Mesenteric fat pad (tissue), 1 donor: ENCODE results near the gene RAB4B. TPM values are rescaled to one million over a fixed set of nuclear protein-coding genes. Genes with fewer than 3 reads are reported as not detected.
"Not testable (repeated sequence)": the region's sequence is repeated elsewhere in the genome, so short reads cannot be mapped to it uniquely, and the experiment has no call there.

ENCODE experiments used
- DNase-seq: peaks from one replicate; pipeline ENCODE4 v3.0.0-alpha.2; 2020; ENCODE audit warnings: low spot score
- total RNA-seq: library from RNA; stranded (reverse); fragmentation: NEBNext Ultra II Directional; extraction: Animal tissue kit (Norgen Biotek cat#: 25700); gene quantifications from one replicate; pipeline ENCODE4 v1.2.1, GENCODE V29; 2021
- donor health status: DM: yes; HTN: yes; CAD: no.

The RAB4B gene
- total RNA-seq, 1 donor from 2014 or later, result 26.9 TPM

DNA sequence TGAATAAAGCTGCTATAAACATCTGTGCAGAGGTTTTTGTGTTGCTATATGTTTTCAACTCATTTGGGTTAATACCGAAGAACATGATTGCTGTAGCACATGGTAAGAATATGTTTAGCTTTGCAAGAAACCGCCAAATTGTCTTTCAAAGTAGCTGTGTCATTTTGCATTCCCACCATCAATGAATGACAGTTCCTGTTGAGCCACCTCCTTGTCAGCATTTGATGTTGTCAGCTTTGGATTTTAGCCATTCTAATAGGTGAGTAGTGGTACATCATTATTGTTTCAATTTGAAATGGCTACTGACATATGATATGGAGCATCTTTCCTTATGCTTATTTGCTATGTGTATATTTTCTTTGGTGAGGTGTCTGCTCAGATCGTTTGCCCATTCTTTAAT lies 64.0 kb downstream of the RAB4B start:
- not testable (repeated sequence) for DNase-seq

GRCh38 chr19:40842997-40843652 lies 65.1 kb downstream of the RAB4B start:
- not testable (repeated sequence) for DNase-seq

DNA sequence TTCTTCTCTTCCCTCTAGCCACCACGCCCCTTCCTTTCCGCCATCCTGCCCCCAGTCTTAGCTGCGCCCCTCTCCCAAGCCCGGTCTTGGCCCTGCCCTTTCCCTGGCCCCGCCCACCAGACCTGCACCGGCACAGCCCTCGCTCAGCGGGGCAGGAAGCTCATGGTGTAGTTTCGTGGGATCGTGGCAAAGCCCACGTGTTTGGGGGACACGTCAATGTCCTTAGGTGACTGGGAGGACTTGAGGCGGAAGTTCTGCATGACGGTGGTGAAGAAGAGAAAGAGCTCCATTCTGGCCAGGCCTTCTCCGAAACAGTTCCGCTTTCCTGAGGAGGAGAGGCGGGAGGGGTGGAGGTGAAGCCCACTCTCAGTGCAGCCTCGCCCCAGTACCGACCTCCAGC lies 65.6 kb downstream of the RAB4B start:
- DNase-seq, result not testable (repeated sequence)

Other genes with a start within 250 kb of the RAB4B start
- gene SHKBP1, start 201.4 kb upstream of the RAB4B start, total RNA-seq, result 54.3 TPM
- gene LTBP4, start 176.9 kb upstream of the RAB4B start, total RNA-seq, result 217 TPM
- gene NUMBL, start 87.6 kb upstream of the RAB4B start, total RNA-seq, result 63.8 TPM
- gene COQ8B, start 61.4 kb upstream of the RAB4B start, total RNA-seq, result 16.8 TPM
- 53.1 TPM for gene ITPKC, start 61.1 kb upstream of the RAB4B start, total RNA-seq
- 5.6 TPM for gene ACTMAP, start 27.8 kb upstream of the RAB4B start, total RNA-seq
- 41.3 TPM for gene SNRPA, start 27.0 kb upstream of the RAB4B start, total RNA-seq
- gene MIA, start 2.7 kb upstream of the RAB4B start, total RNA-seq, result not detected
- gene EGLN2, start 20.9 kb downstream of the RAB4B start, total RNA-seq, result 113 TPM
- gene CYP2A6, start 72.2 kb downstream of the RAB4B start, total RNA-seq, result 0.48 TPM
- not detected for gene CYP2A7, start 104.0 kb downstream of the RAB4B start, total RNA-seq
- gene CYP2B6, start 213.0 kb downstream of the RAB4B start, total RNA-seq, result not detected